HG02884 (cell line): ENCODE measurements around the gene USP36.
"Not testable (repeated sequence)": the region's sequence is repeated elsewhere in the genome, so short reads cannot be mapped to it uniquely, and the experiment has no call there.

Experiments
- ATAC-seq: cut with Tn5 transposase; IDR thresholded peaks from one replicate; pipeline ENCODE4 v1.9.1; 2021; ENCODE audit warnings: mild to moderate bottlenecking, moderate library complexity; ENCODE audit not compliant: unreplicated experiment

USP36 gene

GRCh38 chr17:78840780-78841611 lies at the start of gene USP36:
Gene USP36 (minus strand): TSS chr17:78840814. CDS start chr17:78836363, 4,451 bp downstream.
- ATAC-seq, result peak; percentile 77

- ATAC-seq, result not testable (repeated sequence)
Observed at GRCh38 chr17:78890096-78890495, 49.5 kb upstream of the USP36 start.

DNA sequence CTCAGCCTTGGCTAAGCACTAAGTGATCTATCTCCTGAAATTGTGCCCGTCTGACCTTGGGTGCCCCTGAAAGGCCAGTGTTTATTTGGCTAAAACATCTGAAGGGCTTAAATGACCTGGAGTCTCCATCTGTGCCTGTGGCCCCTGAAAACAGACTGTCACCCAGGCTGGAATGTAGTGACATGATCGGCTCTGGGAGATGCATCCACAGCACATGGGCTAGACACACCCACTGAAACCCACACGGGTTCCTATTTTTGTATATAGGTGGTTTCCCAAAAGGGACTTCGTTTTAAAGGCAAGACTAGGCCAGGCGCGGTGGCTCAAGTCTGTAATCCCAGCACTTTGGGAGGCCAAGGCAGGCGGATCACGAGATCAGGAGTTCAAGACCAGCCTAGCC lies 48.9 kb upstream of the USP36 start:
- no peak for ATAC-seq

- no peak for ATAC-seq
Observed at GRCh38 chr17:78888941-78889518, 48.4 kb upstream of the USP36 start.

- ATAC-seq, result no peak
Observed at GRCh38 chr17:78886954-78887353, 46.3 kb upstream of the USP36 start.

DNA sequence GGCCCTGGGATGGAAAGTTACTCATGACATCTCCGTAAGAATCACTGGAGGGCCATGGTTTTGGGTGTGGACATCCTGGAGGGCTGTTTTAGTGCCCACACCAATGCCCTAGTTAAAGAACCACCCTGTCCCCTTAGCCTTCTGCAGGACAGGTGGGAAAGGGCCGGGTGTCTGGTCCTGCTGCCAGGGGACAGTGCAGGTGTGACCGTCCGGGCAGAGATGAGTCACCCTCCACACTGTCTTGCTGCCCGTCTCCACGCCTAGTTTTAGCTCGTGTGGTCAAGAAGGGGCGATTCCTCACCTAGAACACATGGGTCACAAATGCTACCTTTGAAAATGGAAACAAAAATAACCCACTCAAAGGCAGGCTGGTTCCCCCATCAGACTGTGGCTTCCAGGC lies 45.3 kb upstream of the USP36 start:
- ATAC-seq, result no peak

DNA sequence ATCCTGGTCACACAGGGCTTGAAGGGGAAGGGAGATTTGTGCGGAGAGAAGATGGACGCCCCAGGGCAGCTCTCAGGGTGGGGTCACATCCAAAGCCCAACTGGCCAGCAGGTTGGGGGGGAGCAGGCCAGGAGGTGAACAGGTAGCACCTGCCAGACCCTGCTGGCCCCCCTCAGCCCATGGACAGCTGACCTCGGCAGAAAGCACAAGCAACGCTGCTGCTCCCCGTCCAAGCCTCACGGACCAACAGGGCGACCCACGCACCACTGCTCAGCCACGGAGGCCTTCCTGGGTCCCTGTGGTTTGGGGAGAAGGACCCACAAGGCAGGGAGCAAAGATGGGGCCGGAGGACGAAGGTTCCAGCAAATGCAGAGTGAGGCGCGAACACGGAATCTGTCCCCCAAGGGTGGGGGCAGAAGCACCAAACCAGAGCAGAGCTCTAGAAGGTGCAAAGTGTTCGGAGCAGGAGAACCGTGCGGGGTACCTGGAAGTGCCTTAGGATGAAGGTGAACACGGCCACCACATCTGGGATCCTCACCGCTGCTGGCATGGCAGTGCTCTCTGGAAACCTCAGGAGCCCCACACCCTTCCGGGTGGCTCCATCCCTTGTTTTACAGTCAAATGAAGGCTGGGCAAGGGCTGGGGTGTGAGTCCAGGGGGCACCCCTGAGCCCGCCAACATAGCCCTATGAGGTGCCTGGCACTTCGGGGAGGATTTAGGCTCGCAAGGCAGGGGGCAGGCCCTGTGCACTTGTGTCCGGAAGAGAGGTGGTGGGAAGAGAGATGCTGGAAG lies 44.5 kb upstream of the USP36 start:
- ATAC-seq, result no peak

- ATAC-seq, result no peak
Observed at GRCh38 chr17:78884148-78884825, 43.7 kb upstream of the USP36 start.

GRCh38 chr17:78883533-78884131 lies 43.0 kb upstream of the USP36 start:
- no peak for ATAC-seq

DNA sequence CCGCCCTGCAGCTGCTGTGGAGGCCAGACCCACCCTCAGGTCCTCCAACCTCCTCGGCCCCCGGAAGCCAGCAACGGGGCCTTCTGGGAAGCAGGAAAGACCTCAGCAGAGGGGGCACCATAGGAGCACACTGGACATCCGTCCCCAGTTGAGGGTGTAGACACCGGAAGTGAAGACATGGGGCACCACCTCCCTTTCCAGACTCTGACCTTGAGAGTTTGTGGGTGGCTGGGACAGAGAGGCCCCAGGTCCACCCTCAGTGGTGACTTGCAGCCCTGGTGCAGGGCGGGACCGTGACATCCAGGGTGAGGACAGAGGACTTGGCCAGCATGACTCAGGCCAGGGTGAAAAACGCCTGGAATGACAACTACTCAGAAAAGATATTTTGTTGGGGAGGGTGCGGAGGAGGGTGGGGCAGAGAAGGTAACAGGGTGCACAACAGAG lies 42.5 kb upstream of the USP36 start:
- no peak for ATAC-seq

DNA sequence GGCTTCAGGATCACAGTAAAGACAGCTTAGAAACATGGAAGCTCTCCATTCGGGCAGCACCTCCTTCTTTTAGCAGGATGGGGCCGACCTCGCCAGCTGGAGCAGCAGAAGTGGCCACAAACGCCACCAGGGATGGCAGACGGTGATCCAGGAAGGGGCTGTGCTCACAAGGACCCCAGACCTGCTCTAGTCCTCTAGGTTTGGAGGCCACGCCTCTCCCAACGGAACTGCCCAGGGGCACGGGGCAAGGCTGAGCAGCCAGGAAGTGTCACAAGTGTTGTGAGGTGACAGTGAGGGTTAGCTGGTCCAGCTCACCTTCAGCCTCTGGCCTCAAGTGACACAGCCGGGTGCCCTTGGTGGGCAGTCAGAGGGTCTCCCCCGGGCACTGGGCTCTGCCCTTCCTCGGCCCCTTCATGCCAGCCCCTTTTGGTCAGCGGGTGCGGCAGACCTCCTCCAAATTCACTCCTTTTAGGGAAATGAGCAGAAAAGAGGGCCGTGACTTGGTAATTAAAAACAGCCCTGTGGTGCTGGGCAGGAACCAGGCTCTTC lies 42.0 kb upstream of the USP36 start:
- no peak for ATAC-seq

DNA sequence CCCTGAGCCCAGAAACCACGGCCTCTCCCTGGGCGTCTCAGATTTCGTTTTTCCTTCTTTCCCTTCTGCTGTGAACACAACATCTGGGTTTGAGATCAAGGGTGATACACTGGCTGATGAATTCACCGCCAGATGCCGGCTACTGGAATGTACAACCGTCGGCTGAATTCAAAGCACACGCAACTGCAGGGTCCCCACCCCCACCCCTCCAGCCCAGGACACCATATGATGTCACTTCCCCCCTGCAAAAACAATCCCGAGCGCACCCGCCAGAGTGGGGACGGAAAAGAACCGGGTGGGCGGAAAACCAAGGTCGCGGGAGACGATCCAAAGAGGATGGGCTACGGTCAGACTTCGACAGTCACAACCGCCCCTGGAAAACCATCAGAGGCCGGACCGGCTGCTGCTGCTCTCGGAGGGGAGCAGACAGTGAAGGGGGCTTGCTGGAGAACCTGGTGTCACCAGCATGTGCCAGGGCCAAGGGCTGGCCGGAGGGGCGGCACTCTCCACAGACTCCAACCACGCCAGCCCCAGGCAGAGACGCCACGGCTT lies 39.1 kb upstream of the USP36 start:
- ATAC-seq, result no peak

GRCh38 chr17:78878871-78879527 lies 38.4 kb upstream of the USP36 start:
- ATAC-seq, result no peak

- ATAC-seq, result no peak
Observed at GRCh38 chr17:78878261-78878660, 37.6 kb upstream of the USP36 start.

GRCh38 chr17:78876954-78877517 lies 36.4 kb upstream of the USP36 start:
- not testable (repeated sequence) for ATAC-seq

GRCh38 chr17:78876094-78876597 lies 35.5 kb upstream of the USP36 start:
- ATAC-seq, result no peak

GRCh38 chr17:78875363-78876093 lies 34.9 kb upstream of the USP36 start:
- no peak for ATAC-seq
